OCI-LY1 (cell line): ENCODE measurements around the gene MINDY1.

Experiments
- H2AFZ ChIP-seq: fragments of 200-600 bp; sonication (generic), shearing (Covaris generic); 2 replicates; pipeline ENCODE4 v1.6.0; 2014; ENCODE audit warnings: antibody characterized with exemption, mild to moderate bottlenecking, low read length
- H3F3A ChIP-seq: fragments of 200-600 bp; sonication (generic), shearing (Covaris generic); 2 replicates; pipeline ENCODE4 v1.6.0; 2014; ENCODE audit warnings: mild to moderate bottlenecking, antibody characterized with exemption, low read length, moderate library complexity; ENCODE audit not compliant: insufficient read depth
- H3K27ac ChIP-seq: fragments of 200-600 bp; sonication (generic); 2 replicates; pipeline ENCODE4 v1.5.1; 2014; ENCODE audit warnings: low read length, mixed run types, mild to moderate bottlenecking, low read depth; ENCODE audit not compliant: poor library complexity, severe bottlenecking
- H3K27me3 ChIP-seq: fragments of 200-600 bp; sonication (generic); 2 replicates; pipeline ENCODE4 v1.6.0; 2014; ENCODE audit warnings: antibody characterized with exemption, mild to moderate bottlenecking, low read length, moderate library complexity; ENCODE audit not compliant: insufficient read depth
- H3K36me3 ChIP-seq: fragments of 200-600 bp; sonication (generic); 2 replicates; pipeline ENCODE4 v1.6.1; 2014; ENCODE audit warnings: mild to moderate bottlenecking, antibody characterized with exemption, low read length, moderate library complexity, mixed read lengths; ENCODE audit not compliant: insufficient read depth
- H3K4me1 ChIP-seq: fragments of 200-600 bp; sonication (generic); 2 replicates; pipeline ENCODE4 v1.5.1; 2014; ENCODE audit warnings: mild to moderate bottlenecking, low read length, moderate library complexity; ENCODE audit not compliant: insufficient read depth, severe bottlenecking
- H3K4me2 ChIP-seq: fragments of 200-600 bp; sonication (generic), shearing (Covaris generic); 2 replicates; pipeline ENCODE4 v1.6.1; 2014; ENCODE audit warnings: low read length
- H3K4me3 ChIP-seq: fragments of 200-600 bp; sonication (generic); 2 replicates; pipeline ENCODE4 v1.5.1; 2014; ENCODE audit warnings: low read length, low read depth, mild to moderate bottlenecking, mixed read lengths; ENCODE audit not compliant: poor library complexity, severe bottlenecking
- H3K79me2 ChIP-seq: fragments of 200-600 bp; shearing (Covaris generic); 2 replicates; pipeline ENCODE4 v1.6.1; 2016; ENCODE audit warnings: mixed run types, low read length, mixed read lengths; ENCODE audit not compliant: insufficient read depth
- H3K9ac ChIP-seq: fragments of 200-600 bp; sonication (generic), shearing (Covaris generic); 2 replicates; pipeline ENCODE4 v1.6.1; 2014; ENCODE audit warnings: mild to moderate bottlenecking, low read length, mixed read lengths
- H3K9me2 ChIP-seq: fragments of 200-600 bp; sonication (generic), shearing (Covaris generic); 2 replicates; pipeline ENCODE4 v1.6.1; 2014; ENCODE audit warnings: low read depth, mild to moderate bottlenecking, low read length, mixed read lengths
- H3K9me3 ChIP-seq: fragments of 200-600 bp; shearing (Covaris generic); 2 replicates; pipeline ENCODE4 v1.6.1; 2014; ENCODE audit warnings: low read length, mixed read lengths
- H4K20me1 ChIP-seq: fragments of 200-600 bp; sonication (generic), shearing (Covaris generic); 2 replicates; pipeline ENCODE4 v1.6.0; 2016; ENCODE audit warnings: mild to moderate bottlenecking, low read length; ENCODE audit not compliant: insufficient read depth
- EZH2 ChIP-seq: fragments of 200-600 bp; sonication (generic), shearing (Covaris generic); IDR thresholded peaks from 2 replicates; pipeline ENCODE4 v1.8.0; 2017; ENCODE audit warnings: borderline replicate concordance, mixed run types, mild to moderate bottlenecking, antibody characterized with exemption, low read length, moderate library complexity, mixed read lengths
- TF ChIP-seq, protein P1 (sequence below): fragments of 200-600 bp; sonication (generic), shearing (Covaris generic); IDR thresholded peaks from 2 replicates; pipeline ENCODE4 v1.5.1; 2017; ENCODE audit warnings: mild to moderate bottlenecking, antibody characterized with exemption, low read length, moderate library complexity, mixed read lengths

MINDY1 gene

DNA sequence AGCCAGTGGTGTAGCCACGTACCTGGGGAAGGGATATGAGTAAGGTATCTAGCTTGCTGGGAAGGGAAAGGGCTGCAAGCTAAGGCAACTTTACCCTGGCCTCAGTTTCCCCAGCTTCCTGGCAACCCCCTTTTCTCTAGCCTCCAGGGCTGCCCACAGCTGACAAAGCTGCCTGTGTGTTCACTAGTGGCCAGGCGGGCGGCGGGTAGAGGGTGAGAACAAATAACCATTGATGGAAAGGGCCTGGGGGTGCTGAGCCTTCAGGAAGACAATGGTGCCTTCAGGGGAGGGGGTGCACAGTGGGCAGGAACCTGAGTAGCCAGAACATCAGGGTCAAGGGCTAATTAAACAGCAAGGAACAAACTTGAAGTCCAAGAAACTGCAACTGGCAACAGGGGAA lies 38.2 kb downstream of the MINDY1 start:
- TF ChIP-seq, protein P1, sequence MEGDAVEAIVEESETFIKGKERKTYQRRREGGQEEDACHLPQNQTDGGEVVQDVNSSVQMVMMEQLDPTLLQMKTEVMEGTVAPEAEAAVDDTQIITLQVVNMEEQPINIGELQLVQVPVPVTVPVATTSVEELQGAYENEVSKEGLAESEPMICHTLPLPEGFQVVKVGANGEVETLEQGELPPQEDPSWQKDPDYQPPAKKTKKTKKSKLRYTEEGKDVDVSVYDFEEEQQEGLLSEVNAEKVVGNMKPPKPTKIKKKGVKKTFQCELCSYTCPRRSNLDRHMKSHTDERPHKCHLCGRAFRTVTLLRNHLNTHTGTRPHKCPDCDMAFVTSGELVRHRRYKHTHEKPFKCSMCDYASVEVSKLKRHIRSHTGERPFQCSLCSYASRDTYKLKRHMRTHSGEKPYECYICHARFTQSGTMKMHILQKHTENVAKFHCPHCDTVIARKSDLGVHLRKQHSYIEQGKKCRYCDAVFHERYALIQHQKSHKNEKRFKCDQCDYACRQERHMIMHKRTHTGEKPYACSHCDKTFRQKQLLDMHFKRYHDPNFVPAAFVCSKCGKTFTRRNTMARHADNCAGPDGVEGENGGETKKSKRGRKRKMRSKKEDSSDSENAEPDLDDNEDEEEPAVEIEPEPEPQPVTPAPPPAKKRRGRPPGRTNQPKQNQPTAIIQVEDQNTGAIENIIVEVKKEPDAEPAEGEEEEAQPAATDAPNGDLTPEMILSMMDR, result no peak
- TF ChIP-seq EZH2, result no peak
- Histone ChIP-seq H2AFZ (no peak overlapping the region), H3F3A (no peaks in the 10 kb centered on the region), H3K9me2 (no peaks in the 10 kb centered on the region), H3K9ac (no peak overlapping the region), H3K4me2 (no peak overlapping the region), H3K27me3 (no peaks in the 10 kb centered on the region), H4K20me1 (no peaks in the 10 kb centered on the region), H3K4me1 (peaks cover 24% of the 10 kb centered on the region), H3K27ac (no peak overlapping the region), H3K36me3 (peaks cover 53% of the 10 kb centered on the region), H3K9me3 (no peaks in the 10 kb centered on the region), H3K79me2 (peaks cover 20% of the 10 kb centered on the region), H3K4me3 (no peak overlapping the region)

DNA sequence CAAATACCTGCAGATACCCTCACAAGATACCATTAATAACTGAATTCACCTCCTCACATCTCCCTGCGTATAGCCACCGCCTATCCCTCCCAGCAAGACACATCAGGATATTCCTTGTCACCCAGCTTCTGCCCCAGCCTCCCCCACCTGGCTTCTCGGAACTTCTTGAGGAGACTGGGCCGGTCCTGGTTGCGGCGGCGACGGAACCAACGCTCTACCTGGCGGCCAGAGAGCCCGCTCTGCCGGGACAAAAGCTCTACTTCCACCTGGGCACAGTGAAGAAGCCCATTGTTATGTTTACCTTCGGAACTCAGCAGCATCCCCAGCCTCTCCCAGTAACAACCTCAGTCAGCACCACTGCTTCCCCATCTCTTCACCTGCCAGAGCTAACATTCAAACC lies 38.8 kb downstream of the MINDY1 start:
- Histone ChIP-seq H3K4me3 (no peak overlapping the region), H3K36me3 (peaks cover 59% of the 10 kb centered on the region), H3F3A (no peaks in the 10 kb centered on the region), H4K20me1 (no peaks in the 10 kb centered on the region), H2AFZ (no peak overlapping the region), H3K79me2 (peaks cover 15% of the 10 kb centered on the region), H3K9me3 (no peaks in the 10 kb centered on the region), H3K27ac (no peak overlapping the region), H3K9me2 (no peaks in the 10 kb centered on the region), H3K4me2 (no peak overlapping the region), H3K27me3 (no peaks in the 10 kb centered on the region), H3K9ac (no peak overlapping the region), H3K4me1 (peaks cover 18% of the 10 kb centered on the region)
- TF ChIP-seq, protein P1, result no peak
- no peak for TF ChIP-seq EZH2

DNA sequence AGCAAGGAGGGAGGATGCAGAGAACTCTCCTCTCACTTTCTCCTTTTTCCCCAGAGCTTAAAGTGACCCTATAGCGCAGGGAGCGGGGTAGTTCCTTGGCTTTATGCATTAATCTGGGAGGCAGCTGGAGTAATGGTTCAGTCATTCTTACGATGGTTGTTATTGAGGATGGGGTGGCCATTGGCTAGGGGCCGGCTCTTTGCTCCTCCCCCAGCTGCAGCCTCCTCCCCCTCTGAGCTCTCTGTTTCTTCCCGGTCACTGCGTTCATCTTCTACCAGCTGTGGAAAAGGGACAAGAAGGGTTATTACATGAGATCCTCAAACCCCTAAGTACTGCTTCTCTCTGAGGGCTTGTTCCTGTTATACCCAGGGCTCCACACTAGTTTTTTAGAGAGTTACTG lies 40.7 kb downstream of the MINDY1 start:
- H3K9me3 ChIP-seq, result no peaks in the 10 kb centered on the region
- no peaks in the 10 kb centered on the region for H3K79me2 ChIP-seq
- H2AFZ ChIP-seq, result no peak overlapping the region
- no peak overlapping the region for H3K27ac ChIP-seq
- no peaks in the 10 kb centered on the region for H3K27me3 ChIP-seq
- H3K36me3 ChIP-seq, result peaks cover 78% of the 10 kb centered on the region
- no peak overlapping the region for H3K4me2 ChIP-seq
- no peaks in the 10 kb centered on the region for H3K9me2 ChIP-seq
- H3K9ac ChIP-seq, result no peak overlapping the region
- no peaks in the 10 kb centered on the region for H4K20me1 ChIP-seq
- no peaks in the 10 kb centered on the region for H3F3A ChIP-seq
- TF ChIP-seq, protein P1, result no peak
- TF ChIP-seq EZH2, result no peak
- H3K4me3 ChIP-seq, result no peak overlapping the region
- no peaks in the 10 kb centered on the region for H3K4me1 ChIP-seq
